Heart left ventricle (tissue), 16 donors: ENCODE measurements around the gene VPS54. TPM values are rescaled to one million over a fixed set of nuclear protein-coding genes. Genes with fewer than 3 reads are reported as not detected.
A peak's percentile ranks its signal among the peaks of the same experiment; 100 is the strongest.

ENCODE experiments used
- ATAC-seq, 4 donors: fragments of 200-7000 bp; cut with Tn5 transposase; one replicate each; pipeline ENCODE4 v1.9.1; 2020 to 2022; ENCODE audit warnings: moderate library complexity in 4 of 4, mild to moderate bottlenecking in 3 of 4, moderate number of reproducible peaks in 1 of 4
- DNase-seq, 5 donors: peaks; one replicate each; pipeline ENCODE4 v3.0.0-alpha.2; 2020
- H3K27ac ChIP-seq, 12 donors: fragments of 200-600 bp; sonication (generic) in 4 of 12; one replicate each; pipeline versions ENCODE4 v1.5.0 to v1.8.0; 2016 to 2022; ENCODE audit warnings: mild to moderate bottlenecking in 2 of 12
- H3K27me3 ChIP-seq, 9 donors: fragments of 200-600 bp; sonication (generic) in 2 of 9; one replicate each; pipeline versions ENCODE4 v1.5.1 to v1.8.0; 2016 to 2022; ENCODE audit warnings: mild to moderate bottlenecking in 3 of 9
- H3K36me3 ChIP-seq, 9 donors: fragments of 200-600 bp; sonication (generic) in 2 of 9; one replicate each; pipeline versions ENCODE4 v1.5.0 to v1.8.0; 2018 to 2022; ENCODE audit warnings: mild to moderate bottlenecking in 2 of 9
- H3K4me1 ChIP-seq, 12 donors: fragments of 200-600 bp; sonication (generic) in 4 of 12; one replicate each; pipeline versions ENCODE4 v1.5.0 to v1.8.0; 2016 to 2022; ENCODE audit warnings: mild to moderate bottlenecking in 3 of 12
- H3K4me3 ChIP-seq, 12 donors: fragments of 200-600 bp; sonication (generic) in 4 of 12; one replicate each; pipeline versions ENCODE4 v1.5.0 to v1.8.0; 2017 to 2022; ENCODE audit warnings: mild to moderate bottlenecking in 9 of 12, moderate library complexity in 4 of 12
- H3K9me3 ChIP-seq, 12 donors: fragments of 200-600 bp; sonication (generic) in 4 of 12; one replicate each; pipeline versions ENCODE4 v1.5.0 to v1.8.0; 2016 to 2022; ENCODE audit warnings: mild to moderate bottlenecking in 1 of 12
- POLR2A ChIP-seq, 2 donors: fragments of 450-650 bp; IDR thresholded peaks; one replicate each; pipeline ENCODE4 v1.6.1; 2017; ENCODE audit warnings: antibody characterized with exemption in 2 of 2, mild to moderate bottlenecking in 2 of 2, moderate library complexity in 2 of 2
- WGBS, 4 donors: extraction: QIAGEN DNeasy Blood & Tissue Kit in 2 of 4; methylation state at CpG; one replicate each; pipeline versions ENCODE4 v1.1.5 to v1.1.7; 2013 to 2018; 5-methylcytosine and 5-hydroxymethylcytosine counted together
- intact Hi-C, 10 donors: fragments of 100-400 bp; cut with DNase I; formaldehyde crosslinking; loops; one replicate each; pipeline versions ENCODE4 v1.11.1 to v1.14.2; 2022
- polyA plus RNA-seq, 2 donors: library from polyadenylated mRNA; stranded (reverse); fragments of 200-250 nt; gene quantifications; one replicate each; pipeline ENCODE4 v1.2.3, GENCODE V29; 2013
- total RNA-seq, 9 donors: library from RNA; depleted of rRNA in 2 of 9; stranded (reverse); fragments of >200 nt in 2 of 9; fragmentation: NEBNext Ultra II Directional in 3 of 9; extraction: Animal tissue kit (Norgen Biotek cat#: 25700) in 3 of 9; gene quantifications; one replicate each; pipeline versions ENCODE4 v1.1.0 to v1.2.4, GENCODE V29; 2016 to 2023
- TF ChIP-seq, protein P1 (sequence below), 12 donors: fragments of 200-600 bp; sonication (generic) in 4 of 12; IDR thresholded peaks; one replicate each; pipeline versions ENCODE4 v1.5.0 to v1.8.0; 2018 to 2022; ENCODE audit warnings: antibody characterized with exemption in 12 of 12, mild to moderate bottlenecking in 5 of 12
- donor health status: ischemic (EF 13 %, LVEDD 7.1; RV severe dilation, severe dysfunction).
- donor health status: healthy with polysubstance abuse.
- donor health status: DM: no; HTN: yes; CAD: no.
- donor health status: DM: no; HTN: no; CAD: no.
- donor health status: ischemic (EF 25% LVEDD 6.9; RV normal size, moderate dysfunction).
- donor health status: ischemic (EF 25% LVEDD 5.7; RV mildly dilated, moderate dysfunction).
- donor health status: healthy.
- donor health status: DM: yes; HTN: yes; CAD: no.
- donor health status: ischemic (EF 35%, LVEDD 5.7; RV mildly dilated, moderate dysfunction).
- donor health status: nonischemic (EF 11% LVEDD 7.7; RV severe dilation, severe dysfunction).
- donor health status: DM: yes; HTN: yes; CAD: no.
- donor health status: PGD.
- donor health status: ischemic (EF 29% LVEDD 5.4; RV normal size, mild dysfunction).
- donor health status: nonischemic (EF 23%, LVEDD 6.1; RV moderate dilation, normal function).

The VPS54 gene
- total and polyA plus RNA-seq, 11 donors: 6.4 to 14.0 (median 9.4) TPM

DNA sequence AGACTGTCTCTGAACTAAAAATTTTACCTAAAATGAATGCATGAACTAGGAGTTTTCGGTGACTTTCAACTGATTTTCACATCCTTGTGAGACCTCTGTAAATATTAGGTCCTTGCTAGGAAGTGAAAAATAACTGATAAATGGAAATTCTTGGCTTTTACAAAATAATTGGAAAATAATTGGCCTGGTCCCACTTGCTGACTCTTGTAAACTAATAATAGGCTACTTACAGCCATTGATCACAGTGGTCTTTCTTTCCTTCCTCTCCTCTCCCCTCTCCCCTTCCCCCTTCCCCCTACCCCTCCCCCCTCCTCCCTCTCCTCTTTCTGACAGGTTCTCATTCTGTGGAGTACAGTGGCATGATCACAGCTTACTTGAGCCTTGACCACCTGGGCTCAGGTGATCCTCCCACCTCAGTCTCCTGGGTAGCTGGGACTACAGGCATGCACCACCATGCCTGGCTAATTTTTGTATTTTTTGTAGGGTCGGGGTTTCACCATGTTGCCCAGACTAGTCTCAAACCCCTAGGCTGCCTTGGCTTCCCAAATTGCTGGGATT lies 139.3 kb downstream of the VPS54 start:
- intact Hi-C loops: loop anchor here in 3 of 10 donors (5.0 to 10.0 kb wide), 2 partner anchors 38 to 185 kb away; partner anchors contain the start of gene UGP2 (in 2 of the 3)
- no peaks in the 10 kb centered on the region for H3K27me3 ChIP-seq
- ATAC-seq: no peak
- H3K36me3 ChIP-seq: peaks cover 0 to 57% (median 42%) of the 10 kb centered on the region in 9 donors
- H3K4me3 ChIP-seq: no peak overlapping the region
- no peak for DNase-seq
- TF ChIP-seq, protein P1, sequence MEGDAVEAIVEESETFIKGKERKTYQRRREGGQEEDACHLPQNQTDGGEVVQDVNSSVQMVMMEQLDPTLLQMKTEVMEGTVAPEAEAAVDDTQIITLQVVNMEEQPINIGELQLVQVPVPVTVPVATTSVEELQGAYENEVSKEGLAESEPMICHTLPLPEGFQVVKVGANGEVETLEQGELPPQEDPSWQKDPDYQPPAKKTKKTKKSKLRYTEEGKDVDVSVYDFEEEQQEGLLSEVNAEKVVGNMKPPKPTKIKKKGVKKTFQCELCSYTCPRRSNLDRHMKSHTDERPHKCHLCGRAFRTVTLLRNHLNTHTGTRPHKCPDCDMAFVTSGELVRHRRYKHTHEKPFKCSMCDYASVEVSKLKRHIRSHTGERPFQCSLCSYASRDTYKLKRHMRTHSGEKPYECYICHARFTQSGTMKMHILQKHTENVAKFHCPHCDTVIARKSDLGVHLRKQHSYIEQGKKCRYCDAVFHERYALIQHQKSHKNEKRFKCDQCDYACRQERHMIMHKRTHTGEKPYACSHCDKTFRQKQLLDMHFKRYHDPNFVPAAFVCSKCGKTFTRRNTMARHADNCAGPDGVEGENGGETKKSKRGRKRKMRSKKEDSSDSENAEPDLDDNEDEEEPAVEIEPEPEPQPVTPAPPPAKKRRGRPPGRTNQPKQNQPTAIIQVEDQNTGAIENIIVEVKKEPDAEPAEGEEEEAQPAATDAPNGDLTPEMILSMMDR (IDR thresholded peaks at IDR 0.05): no peak
- TF ChIP-seq POLR2A (IDR thresholded peaks at IDR 0.05): no peak
- H3K27ac ChIP-seq: no peak overlapping the region
- 73 to 85% (median 80%) methylated on average over 2 of the region's 2 CpGs for WGBS, 4 donors
- no peaks in the 10 kb centered on the region for H3K9me3 ChIP-seq
- H3K4me1 ChIP-seq: peaks cover 0 to 30% (median 17%) of the 10 kb centered on the region in 12 donors

DNA sequence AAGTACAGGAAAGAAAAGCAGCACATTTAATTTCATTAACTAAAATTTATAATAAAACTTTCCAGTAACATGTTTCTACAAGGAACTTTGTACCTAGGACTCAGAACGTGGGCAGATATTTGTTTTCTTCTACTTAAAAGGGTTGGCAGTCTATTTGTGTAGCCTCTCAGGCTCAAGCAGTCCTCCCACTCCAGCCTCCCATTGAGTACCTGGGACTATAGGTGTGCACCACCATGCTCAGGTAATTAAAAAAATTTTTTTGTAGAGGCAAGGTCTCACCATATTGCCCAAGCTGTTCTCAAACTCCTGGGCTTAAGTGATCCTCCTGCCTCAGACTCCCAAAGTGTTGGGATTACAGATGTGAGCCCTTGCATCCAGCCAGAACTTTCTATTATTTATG lies 140.7 kb downstream of the VPS54 start:
- Histone ChIP-seq H3K27ac (no peak overlapping the region), H3K27me3 (no peaks in the 10 kb centered on the region), H3K36me3 (peaks cover 0 to 46% (median 33%) of the 10 kb centered on the region in 9 donors), H3K9me3 (peaks cover 0 to 5% (median 0%) of the 10 kb centered on the region in 12 donors), H3K4me1 (peaks cover 0 to 45% (median 20%) of the 10 kb centered on the region in 12 donors), H3K4me3 (no peak overlapping the region)
- no peak for ATAC-seq
- DNase-seq: no peak
- intact Hi-C loops: loop anchor here in 2 of 10 donors (5.0 kb wide), 1 partner anchor 36 kb away; the partner anchor contains the start of gene UGP2 (in 2 of the 2)
- 92 to 100% (median 96%) methylated on average over 1 of the region's 1 CpG for WGBS, 4 donors
- no peak for TF ChIP-seq POLR2A (IDR thresholded peaks at IDR 0.05)
- TF ChIP-seq, protein P1 (IDR thresholded peaks at IDR 0.05): no peak

DNA sequence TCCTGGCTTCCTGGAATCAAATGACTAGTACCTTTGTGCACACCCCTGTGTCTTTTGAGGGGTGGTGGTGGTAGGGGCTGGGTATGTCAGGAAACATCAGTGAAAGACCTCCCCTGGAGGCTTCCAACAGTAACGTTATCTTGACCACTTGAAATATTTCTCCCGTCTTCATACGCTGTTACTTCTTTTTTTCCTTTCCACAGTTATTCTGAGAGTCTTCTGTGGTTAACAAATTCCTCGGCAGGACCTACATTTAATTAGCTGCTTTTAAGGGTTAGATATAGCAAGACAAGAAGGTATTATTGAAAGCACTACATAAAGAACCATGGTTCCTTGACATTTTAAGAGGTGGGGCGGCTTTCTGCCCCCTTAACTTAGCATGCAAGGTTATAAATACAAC lies 142.9 kb downstream of the VPS54 start:
- Histone ChIP-seq H3K27ac (peak overlapping the region in 10 of 12 donors; percentile 3 to 71 (median 38)), H3K4me1 (peaks cover 0 to 61% (median 26%) of the 10 kb centered on the region in 12 donors), H3K36me3 (peaks cover 0 to 35% (median 26%) of the 10 kb centered on the region in 9 donors), H3K9me3 (peaks cover 0 to 5% (median 0%) of the 10 kb centered on the region in 12 donors), H3K27me3 (no peaks in the 10 kb centered on the region), H3K4me3 (no peak overlapping the region)
- ATAC-seq (no peak), DNase-seq (no peak)
- 46 to 63% (median 54%) methylated on average over 5 of the region's 5 CpGs for WGBS, 4 donors
- intact Hi-C loops: loop anchor here in 2 of 10 donors (5.0 kb wide), 1 partner anchor 34 kb away; the partner anchor contains the start of gene UGP2 (in 2 of the 2)
- TF ChIP-seq POLR2A (IDR thresholded peaks at IDR 0.05): no peak
- TF ChIP-seq, protein P1 (IDR thresholded peaks at IDR 0.05): no peak

DNA sequence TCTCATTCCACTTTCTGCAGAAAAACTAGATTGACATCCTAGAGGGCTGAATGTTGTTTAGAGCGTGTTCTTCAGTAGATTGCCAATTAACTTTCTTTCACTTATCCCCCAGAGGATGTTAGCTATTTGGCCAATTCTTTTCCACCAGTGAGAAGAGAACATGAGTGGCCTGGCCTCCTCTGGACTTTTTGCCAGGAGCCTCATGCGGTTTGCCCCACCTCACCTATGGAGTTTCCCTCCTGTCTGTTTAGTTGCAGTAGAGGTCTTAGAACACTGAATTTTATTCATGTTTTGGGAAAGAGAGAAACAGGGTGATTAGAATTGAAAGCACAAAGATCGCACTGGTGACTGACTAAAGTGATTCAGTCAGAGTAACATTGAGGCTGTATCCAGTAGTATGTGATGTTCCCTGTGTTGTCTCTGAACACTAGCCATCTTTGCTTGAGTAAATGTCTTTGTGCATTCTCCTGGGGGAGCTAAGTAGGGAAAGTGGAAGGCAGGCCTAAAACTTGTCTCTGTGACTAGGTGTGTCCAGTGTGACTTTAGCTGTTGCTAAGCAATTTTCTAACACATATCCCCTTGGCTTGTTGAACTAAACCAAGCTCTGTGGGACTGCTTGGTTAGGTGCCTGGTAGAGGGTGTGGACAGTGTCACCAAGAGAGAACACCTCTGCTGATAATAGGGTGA lies 143.5 kb downstream of the VPS54 start:
- 77 to 85% (median 84%) methylated on average over 3 of the region's 3 CpGs for WGBS, 4 donors
- H3K4me3 ChIP-seq: no peak overlapping the region
- no peaks in the 10 kb centered on the region for H3K27me3 ChIP-seq
- H3K4me1 ChIP-seq: peaks cover 0 to 61% (median 29%) of the 10 kb centered on the region in 12 donors
- peak; percentile 76 to 87 (median 84) for ATAC-seq
- intact Hi-C loops: loop anchor here in 2 of 10 donors (5.0 kb wide), 1 partner anchor 33 kb away; the partner anchor contains the start of gene UGP2 (in 2 of the 2)
- DNase-seq: no peak
- peaks cover 0 to 31% (median 23%) of the 10 kb centered on the region in 9 donors for H3K36me3 ChIP-seq
- H3K9me3 ChIP-seq: peaks cover 0 to 5% (median 0%) of the 10 kb centered on the region in 12 donors
- TF ChIP-seq POLR2A (IDR thresholded peaks at IDR 0.05): no peak
- TF ChIP-seq, protein P1 (IDR thresholded peaks at IDR 0.05): no peak
- H3K27ac ChIP-seq: peak overlapping the region in 11 of 12 donors; percentile 10 to 71 (median 39)
